CD4-positive, alpha-beta T cell treated with Interleukin-2 at 100 ng/mL for 4 hours (primary cell): ENCODE data around the gene GSG1.

Experiments used
- DNase-seq: peaks from one replicate; pipeline ENCODE4 v3.0.0-alpha.2; 2020; ENCODE audit warnings: low spot score

Gene GSG1

GRCh38 chr12:13119826-13120225, 16.4 kb upstream of the GSG1 start:
- no peak for DNase-seq

GRCh38 chr12:13117029-13117428, 13.6 kb upstream of the GSG1 start:
- DNase-seq, result no peak

- no peak for DNase-seq
Measured at GRCh38 chr12:13116259-13116658, 12.8 kb upstream of the GSG1 start.

- DNase-seq, result no peak
Measured at GRCh38 chr12:13114251-13115052, 11.0 kb upstream of the GSG1 start.

GRCh38 chr12:13112968-13113367, 9.5 kb upstream of the GSG1 start:
- no peak for DNase-seq

GRCh38 chr12:13106666-13107065, 3.2 kb upstream of the GSG1 start:
- no peak for DNase-seq

- DNase-seq, result no peak
Measured at GRCh38 chr12:13105781-13106180, 2.3 kb upstream of the GSG1 start.

GRCh38 chr12:13104409-13104808, 942 bp upstream of the GSG1 start:
- DNase-seq, result no peak

- DNase-seq, result no peak
Measured at GRCh38 chr12:13102461-13103195, 839 bp downstream of the GSG1 start.

GRCh38 chr12:13101821-13102375, 1.6 kb downstream of the GSG1 start:
- DNase-seq, result peak; percentile 73

- peak; percentile 97 for DNase-seq
Measured at GRCh38 chr12:13100882-13101769, 2.3 kb downstream of the GSG1 start.

- no peak for DNase-seq
Measured at GRCh38 chr12:13100605-13100881, 2.9 kb downstream of the GSG1 start.

GRCh38 chr12:13099844-13100604, 3.4 kb downstream of the GSG1 start:
- no peak for DNase-seq

GRCh38 chr12:13099066-13099843, 4.2 kb downstream of the GSG1 start:
- no peak for DNase-seq

GRCh38 chr12:13097491-13098011, 5.9 kb downstream of the GSG1 start:
- DNase-seq, result no peak

- DNase-seq, result no peak
Measured at GRCh38 chr12:13095266-13095995, 8.0 kb downstream of the GSG1 start.

- DNase-seq, result no peak
Measured at GRCh38 chr12:13094367-13094766, 9.1 kb downstream of the GSG1 start.

- DNase-seq, result no peak
Measured at GRCh38 chr12:13093848-13094220, 9.6 kb downstream of the GSG1 start.

GRCh38 chr12:13093191-13093847, 10.1 kb downstream of the GSG1 start:
- no peak for DNase-seq
